Smooth muscle cell (in vitro differentiated cells): Measurements from ENCODE around the gene SKI. TPM values are rescaled to one million over a fixed set of nuclear protein-coding genes. Genes with fewer than 3 reads are reported as not detected.
A peak's percentile ranks its signal among the peaks of the same experiment; 100 is the strongest.

Source experiments
- DNase-seq: peaks from one replicate; lab custom pipeline; 2025; ENCODE audit not compliant: unreplicated experiment; lab: John Stamatoyannopoulos, UW
- H2AFZ ChIP-seq: fragments of 200-600 bp; sonication (generic); 2 replicates; pipeline ENCODE4 v1.6.0; 2016; ENCODE audit warnings: antibody characterized with exemption, low read depth, mild to moderate bottlenecking
- H3F3A ChIP-seq: fragments of 200-600 bp; sonication (generic); 2 replicates; pipeline ENCODE4 v1.6.0; 2017; ENCODE audit warnings: antibody characterized with exemption, low read depth
- H3K27ac ChIP-seq: fragments of 200-600 bp; sonication (generic); 2 replicates; pipeline ENCODE4 v1.5.1; 2016; ENCODE audit warnings: low read depth, mild to moderate bottlenecking
- H3K27me3 ChIP-seq: fragments of 200-600 bp; sonication (generic); 2 replicates; pipeline ENCODE4 v1.6.1; 2016; ENCODE audit warnings: low read depth, mild to moderate bottlenecking
- H3K36me3 ChIP-seq: fragments of 200-600 bp; sonication (generic); 2 replicates; pipeline ENCODE4 v1.5.1; 2016; ENCODE audit warnings: low read depth
- H3K4me1 ChIP-seq: fragments of 200-600 bp; sonication (generic); 2 replicates; pipeline ENCODE4 v1.5.1; 2016; ENCODE audit warnings: low read depth
- H3K4me2 ChIP-seq: fragments of 200-600 bp; sonication (generic); 2 replicates; pipeline ENCODE4 v1.6.0; 2016; ENCODE audit warnings: mild to moderate bottlenecking
- H3K4me3 ChIP-seq: fragments of 200-600 bp; sonication (generic); 2 replicates; pipeline ENCODE4 v1.5.1; 2016; ENCODE audit warnings: mild to moderate bottlenecking
- H3K79me2 ChIP-seq: fragments of 200-600 bp; sonication (generic); 2 replicates; pipeline ENCODE4 v1.6.0; 2016; ENCODE audit warnings: low read depth, mild to moderate bottlenecking
- H3K9ac ChIP-seq: fragments of 200-600 bp; sonication (generic); 2 replicates; pipeline ENCODE4 v1.6.0; 2016; ENCODE audit warnings: low read depth
- H3K9me3 ChIP-seq: fragments of 200-600 bp; sonication (generic); replicated peaks from 2 replicates; pipeline ENCODE4 v1.5.1; 2016; ENCODE audit warnings: low read depth
- H4K20me1 ChIP-seq: fragments of 200-600 bp; sonication (generic); 2 replicates; pipeline ENCODE4 v1.6.0; 2016; ENCODE audit warnings: low read depth
- CTCF ChIP-seq: fragments of 200-600 bp; sonication (generic); IDR thresholded peaks from 2 replicates; pipeline ENCODE4 v1.5.1; 2017; ENCODE audit warnings: borderline replicate concordance, mild to moderate bottlenecking, antibody characterized with exemption; ENCODE audit not compliant: insufficient read depth, poor library complexity, severe bottlenecking
- WGBS: methylation state at CpG from one replicate; pipeline ENCODE4 v1.1.7; 2016; ENCODE audit warnings: low lambda C conversion rate; 5-methylcytosine and 5-hydroxymethylcytosine counted together
- polyA plus RNA-seq: library from polyadenylated mRNA; unstranded; fragments of >200 nt; fragmentation: Nextera tagmentation; extraction: Ambion mirVana; gene quantifications from 2 replicates; pipeline ENCODE4 v1.2.1, GENCODE V29; 2016
- total RNA-seq: library from RNA; depleted of rRNA; stranded (reverse); fragments of >200 nt; gene quantifications from 2 replicates; pipeline ENCODE4 v1.2.3, GENCODE V29; 2014

SKI gene
- total and polyA plus RNA-seq, 2 experiments from 2014 or later: 4.2 to 19.6 TPM

GRCh38 chr1:2255047-2255419 lies 26.9 kb downstream of the SKI start:
- peak overlapping the region; percentile 80 for H3K27ac ChIP-seq

GRCh38 chr1:2255420-2256369 lies 27.6 kb downstream of the SKI start:
- no peak for DNase-seq
- H3K79me2 ChIP-seq: peaks cover 100% of the 10 kb centered on the region
- H3K4me1 ChIP-seq: peaks cover 12% of the 10 kb centered on the region
- H3K4me2 ChIP-seq: no peak overlapping the region
- no peak overlapping the region for H2AFZ ChIP-seq
- H3K27ac ChIP-seq: peak overlapping the region; percentile 80
- H3K36me3 ChIP-seq: no peaks in the 10 kb centered on the region
- no peak overlapping the region for H3K4me3 ChIP-seq
- H3K9me3 ChIP-seq: no peaks in the 10 kb centered on the region
- H3K27me3 ChIP-seq: no peaks in the 10 kb centered on the region
- peaks cover 100% of the 10 kb centered on the region for H4K20me1 ChIP-seq
- no peak for TF ChIP-seq CTCF
- H3K9ac ChIP-seq: peak overlapping the region; percentile 47
- WGBS: 67% methylated on average over 5 of the region's 5 CpGs
- H3F3A ChIP-seq: peaks cover 15% of the 10 kb centered on the region

More at GRCh38 chr1:2255047-2255419, 26.9 kb downstream of the SKI start:
- Histone ChIP-seq H3K27me3 (no peaks in the 10 kb centered on the region), H3K9me3 (no peaks in the 10 kb centered on the region), H3K36me3 (no peaks in the 10 kb centered on the region), H3K4me2 (no peak overlapping the region), H3K9ac (peak overlapping the region; percentile 47), H3K4me3 (no peak overlapping the region), H3F3A (peaks cover 15% of the 10 kb centered on the region), H2AFZ (no peak overlapping the region), H3K79me2 (peaks cover 100% of the 10 kb centered on the region), H3K4me1 (peaks cover 15% of the 10 kb centered on the region), H4K20me1 (peaks cover 100% of the 10 kb centered on the region)
- TF ChIP-seq CTCF: no peak
- WGBS: over 99% methylated on average over 6 of the region's 6 CpGs
- DNase-seq: no peak

- Histone ChIP-seq H2AFZ (no peak overlapping the region), H3K9me3 (no peaks in the 10 kb centered on the region), H3K4me1 (peaks cover 4% of the 10 kb centered on the region), H3K27me3 (no peaks in the 10 kb centered on the region), H4K20me1 (peaks cover 100% of the 10 kb centered on the region), H3K79me2 (peaks cover 100% of the 10 kb centered on the region), H3K36me3 (no peaks in the 10 kb centered on the region), H3F3A (peaks cover 15% of the 10 kb centered on the region), H3K9ac (no peak overlapping the region), H3K4me2 (no peak overlapping the region), H3K27ac (peak overlapping the region; percentile 80), H3K4me3 (no peak overlapping the region)
- DNase-seq: no peak
- TF ChIP-seq CTCF: no peak
- 97% methylated on average over 22 of the region's 22 CpGs for WGBS
Observed at GRCh38 chr1:2256435-2257244, 28.5 kb downstream of the SKI start.
